Activated T-cell treated with anti-CD3 and anti-CD28 coated beads, Interleukin-2, amount 50 U/mL, for 24 hours (primary cell): ENCODE measurements around the gene OXTR.

ENCODE experiments used
- DNase-seq: peaks from one replicate; pipeline ENCODE4 v3.0.0-alpha.2; 2020
- H3K27ac Mint-ChIP-seq: 2 replicates; pipeline ENCODE4 v1.8.0; 2020; ENCODE audit warnings: mild to moderate bottlenecking, mixed read lengths
- H3K27me3 Mint-ChIP-seq: 2 replicates; pipeline ENCODE4 v1.8.0; 2020; ENCODE audit warnings: mixed read lengths
- H3K36me3 Mint-ChIP-seq: 2 replicates; pipeline ENCODE4 v1.8.0; 2020; ENCODE audit warnings: low read depth, mixed read lengths
- H3K4me1 Mint-ChIP-seq: 2 replicates; pipeline ENCODE4 v1.8.0; 2020; ENCODE audit warnings: low read depth, mixed read lengths
- H3K4me3 Mint-ChIP-seq: 2 replicates; pipeline ENCODE4 v1.8.0; 2020; ENCODE audit warnings: mild to moderate bottlenecking, moderate library complexity, mixed read lengths
- H3K9me3 Mint-ChIP-seq: 2 replicates; pipeline ENCODE4 v1.8.0; 2020; ENCODE audit warnings: mixed read lengths

OXTR gene

GRCh38 chr3:8777201-8777977 lies 8.0 kb upstream of the OXTR start:
- Mint-ChIP-seq H3K27ac (no peak overlapping the region), H3K27me3 (peaks cover 19% of the 10 kb centered on the region), H3K4me3 (no peak overlapping the region), H3K4me1 (no peaks in the 10 kb centered on the region), H3K36me3 (no peaks in the 10 kb centered on the region), H3K9me3 (no peaks in the 10 kb centered on the region)
- DNase-seq, result no peak

GRCh38 chr3:8776406-8776805 lies 7.0 kb upstream of the OXTR start:
- DNase-seq, result no peak
- Mint-ChIP-seq H3K4me3 (no peak overlapping the region), H3K9me3 (no peaks in the 10 kb centered on the region), H3K4me1 (no peaks in the 10 kb centered on the region), H3K27ac (no peak overlapping the region), H3K27me3 (peaks cover 25% of the 10 kb centered on the region), H3K36me3 (no peaks in the 10 kb centered on the region)

- H3K27me3 Mint-ChIP-seq, result peaks cover 32% of the 10 kb centered on the region
- no peak for DNase-seq
- H3K27ac Mint-ChIP-seq, result no peak overlapping the region
- H3K9me3 Mint-ChIP-seq, result no peaks in the 10 kb centered on the region
- H3K4me1 Mint-ChIP-seq, result no peaks in the 10 kb centered on the region
- H3K36me3 Mint-ChIP-seq, result no peaks in the 10 kb centered on the region
- no peak overlapping the region for H3K4me3 Mint-ChIP-seq
Measured at GRCh38 chr3:8775602-8776001, 6.2 kb upstream of the OXTR start.

- H3K9me3 Mint-ChIP-seq, result no peaks in the 10 kb centered on the region
- peaks cover 36% of the 10 kb centered on the region for H3K27me3 Mint-ChIP-seq
- H3K4me1 Mint-ChIP-seq, result no peaks in the 10 kb centered on the region
- no peak overlapping the region for H3K27ac Mint-ChIP-seq
- DNase-seq, result no peak
- no peak overlapping the region for H3K4me3 Mint-ChIP-seq
- no peaks in the 10 kb centered on the region for H3K36me3 Mint-ChIP-seq
Measured at GRCh38 chr3:8775181-8775580, 5.8 kb upstream of the OXTR start.

GRCh38 chr3:8773941-8774542 lies 4.6 kb upstream of the OXTR start:
- no peak for DNase-seq
- no peaks in the 10 kb centered on the region for H3K9me3 Mint-ChIP-seq
- no peaks in the 10 kb centered on the region for H3K36me3 Mint-ChIP-seq
- peaks cover 7% of the 10 kb centered on the region for H3K4me1 Mint-ChIP-seq
- H3K27me3 Mint-ChIP-seq, result peaks cover 47% of the 10 kb centered on the region
- H3K27ac Mint-ChIP-seq, result no peak overlapping the region
- H3K4me3 Mint-ChIP-seq, result no peak overlapping the region

GRCh38 chr3:8768364-8769087 lies 887 bp downstream of the OXTR start:
- Mint-ChIP-seq H3K27ac (no peak overlapping the region), H3K36me3 (no peaks in the 10 kb centered on the region), H3K9me3 (no peaks in the 10 kb centered on the region), H3K27me3 (peaks cover 59% of the 10 kb centered on the region), H3K4me1 (peaks cover 16% of the 10 kb centered on the region), H3K4me3 (peak overlapping the region; percentile 59)
- DNase-seq, result no peak

GRCh38 chr3:8767667-8768363 lies 1.6 kb downstream of the OXTR start:
- Mint-ChIP-seq H3K27ac (no peak overlapping the region), H3K9me3 (no peaks in the 10 kb centered on the region), H3K4me3 (no peak overlapping the region), H3K36me3 (no peaks in the 10 kb centered on the region), H3K27me3 (peaks cover 56% of the 10 kb centered on the region), H3K4me1 (peaks cover 16% of the 10 kb centered on the region)
- DNase-seq, result peak; percentile 36

GRCh38 chr3:8767256-8767666 lies 2.2 kb downstream of the OXTR start:
- H3K4me3 Mint-ChIP-seq, result no peak overlapping the region
- peaks cover 56% of the 10 kb centered on the region for H3K27me3 Mint-ChIP-seq
- no peak for DNase-seq
- H3K4me1 Mint-ChIP-seq, result peaks cover 16% of the 10 kb centered on the region
- H3K9me3 Mint-ChIP-seq, result no peaks in the 10 kb centered on the region
- H3K27ac Mint-ChIP-seq, result no peak overlapping the region
- H3K36me3 Mint-ChIP-seq, result no peaks in the 10 kb centered on the region

GRCh38 chr3:8766148-8766547 lies 3.3 kb downstream of the OXTR start:
- Mint-ChIP-seq H3K27ac (no peak overlapping the region), H3K4me1 (peaks cover 16% of the 10 kb centered on the region), H3K36me3 (no peaks in the 10 kb centered on the region), H3K27me3 (peaks cover 48% of the 10 kb centered on the region), H3K9me3 (no peaks in the 10 kb centered on the region), H3K4me3 (no peak overlapping the region)
- no peak for DNase-seq

- no peak overlapping the region for H3K27ac Mint-ChIP-seq
- H3K9me3 Mint-ChIP-seq, result no peaks in the 10 kb centered on the region
- no peak for DNase-seq
- no peak overlapping the region for H3K4me3 Mint-ChIP-seq
- no peaks in the 10 kb centered on the region for H3K36me3 Mint-ChIP-seq
- peaks cover 16% of the 10 kb centered on the region for H3K4me1 Mint-ChIP-seq
- H3K27me3 Mint-ChIP-seq, result peaks cover 43% of the 10 kb centered on the region
Measured at GRCh38 chr3:8765528-8765927, 3.9 kb downstream of the OXTR start.

GRCh38 chr3:8764528-8764927 lies 4.9 kb downstream of the OXTR start:
- H3K4me3 Mint-ChIP-seq, result no peak overlapping the region
- H3K36me3 Mint-ChIP-seq, result no peaks in the 10 kb centered on the region
- H3K27ac Mint-ChIP-seq, result no peak overlapping the region
- H3K4me1 Mint-ChIP-seq, result peaks cover 14% of the 10 kb centered on the region
- no peaks in the 10 kb centered on the region for H3K9me3 Mint-ChIP-seq
- DNase-seq, result no peak
- peaks cover 33% of the 10 kb centered on the region for H3K27me3 Mint-ChIP-seq

GRCh38 chr3:8762607-8763377 lies 6.6 kb downstream of the OXTR start:
- Mint-ChIP-seq H3K9me3 (no peaks in the 10 kb centered on the region), H3K4me3 (no peak overlapping the region), H3K27me3 (peaks cover 17% of the 10 kb centered on the region), H3K4me1 (no peaks in the 10 kb centered on the region), H3K36me3 (no peaks in the 10 kb centered on the region), H3K27ac (no peak overlapping the region)
- no peak for DNase-seq

GRCh38 chr3:8761866-8762265 lies 7.5 kb downstream of the OXTR start:
- Mint-ChIP-seq H3K27ac (no peak overlapping the region), H3K4me1 (no peaks in the 10 kb centered on the region), H3K36me3 (no peaks in the 10 kb centered on the region), H3K9me3 (no peaks in the 10 kb centered on the region), H3K27me3 (peaks cover 8% of the 10 kb centered on the region), H3K4me3 (no peak overlapping the region)
- DNase-seq, result no peak

- Mint-ChIP-seq H3K27me3 (no peaks in the 10 kb centered on the region), H3K4me1 (no peaks in the 10 kb centered on the region), H3K36me3 (no peaks in the 10 kb centered on the region), H3K4me3 (no peak overlapping the region), H3K27ac (no peak overlapping the region), H3K9me3 (no peaks in the 10 kb centered on the region)
- no peak for DNase-seq
Measured at GRCh38 chr3:8760506-8760905, 8.9 kb downstream of the OXTR start.
